ENCODE data around the gene CD74. TPM values are rescaled to one million over a fixed set of nuclear protein-coding genes. Genes with fewer than 3 reads are reported as not detected.

Gene CD74
- total RNA-seq, 1 donor from 2014 or later = 41.3 TPM

DNA sequence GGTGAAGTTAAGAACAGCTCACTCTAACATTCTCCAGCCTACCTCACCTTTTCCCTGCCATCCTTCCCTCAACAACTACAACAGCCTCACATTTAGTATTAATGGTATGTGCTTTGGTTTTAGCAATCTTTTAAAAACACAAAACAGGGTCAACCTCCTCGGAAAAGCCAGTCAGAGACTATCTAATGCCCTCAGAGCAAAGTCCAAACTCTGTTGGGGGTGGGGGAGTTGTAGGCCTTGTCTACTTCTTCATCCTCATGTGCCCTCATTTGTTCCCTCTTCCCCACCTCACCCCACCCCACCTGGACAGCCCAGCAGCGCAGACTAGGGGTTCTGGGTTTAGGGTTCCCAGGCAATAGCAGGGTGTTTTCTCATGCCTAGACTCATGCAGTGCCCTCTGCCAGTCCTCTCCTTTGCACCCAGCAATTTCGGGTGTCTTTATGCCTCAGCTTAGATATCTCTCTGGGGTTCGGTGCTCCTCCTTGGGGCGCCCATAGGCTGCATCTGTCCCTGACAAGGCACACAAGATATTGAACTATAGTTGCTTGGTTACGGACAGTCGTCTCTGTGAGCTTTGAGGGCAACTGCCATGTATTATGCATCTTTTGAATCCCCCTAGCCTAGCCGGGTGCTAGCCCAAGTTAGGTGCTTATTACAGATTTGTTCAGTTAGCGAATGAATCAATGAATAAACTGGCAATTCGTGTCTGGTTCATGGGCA is 56.0 kb downstream of the CD74 start:
- TF ChIP-seq, protein P1, sequence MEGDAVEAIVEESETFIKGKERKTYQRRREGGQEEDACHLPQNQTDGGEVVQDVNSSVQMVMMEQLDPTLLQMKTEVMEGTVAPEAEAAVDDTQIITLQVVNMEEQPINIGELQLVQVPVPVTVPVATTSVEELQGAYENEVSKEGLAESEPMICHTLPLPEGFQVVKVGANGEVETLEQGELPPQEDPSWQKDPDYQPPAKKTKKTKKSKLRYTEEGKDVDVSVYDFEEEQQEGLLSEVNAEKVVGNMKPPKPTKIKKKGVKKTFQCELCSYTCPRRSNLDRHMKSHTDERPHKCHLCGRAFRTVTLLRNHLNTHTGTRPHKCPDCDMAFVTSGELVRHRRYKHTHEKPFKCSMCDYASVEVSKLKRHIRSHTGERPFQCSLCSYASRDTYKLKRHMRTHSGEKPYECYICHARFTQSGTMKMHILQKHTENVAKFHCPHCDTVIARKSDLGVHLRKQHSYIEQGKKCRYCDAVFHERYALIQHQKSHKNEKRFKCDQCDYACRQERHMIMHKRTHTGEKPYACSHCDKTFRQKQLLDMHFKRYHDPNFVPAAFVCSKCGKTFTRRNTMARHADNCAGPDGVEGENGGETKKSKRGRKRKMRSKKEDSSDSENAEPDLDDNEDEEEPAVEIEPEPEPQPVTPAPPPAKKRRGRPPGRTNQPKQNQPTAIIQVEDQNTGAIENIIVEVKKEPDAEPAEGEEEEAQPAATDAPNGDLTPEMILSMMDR (IDR thresholded peaks at IDR 0.05; ENCODE audit: unreplicated experiment) = no peak
- Mint-ChIP-seq H3K9me3 (ENCODE audit: low read depth) (no peaks in the 10 kb centered on the region), H3K4me1 (ENCODE audit: low read depth) (peaks cover 17% of the 10 kb centered on the region), H3K4me3 (ENCODE audit: low read depth) (peak overlapping the region; percentile 87), H3K27ac (peak overlapping the region; percentile 38), H3K36me3 (ENCODE audit: insufficient read depth) (peaks cover 6% of the 10 kb centered on the region), H3K27me3 (peaks cover 12% of the 10 kb centered on the region)
- no peak for DNase-seq (ENCODE audit: low spot score, unreplicated experiment)

DNA sequence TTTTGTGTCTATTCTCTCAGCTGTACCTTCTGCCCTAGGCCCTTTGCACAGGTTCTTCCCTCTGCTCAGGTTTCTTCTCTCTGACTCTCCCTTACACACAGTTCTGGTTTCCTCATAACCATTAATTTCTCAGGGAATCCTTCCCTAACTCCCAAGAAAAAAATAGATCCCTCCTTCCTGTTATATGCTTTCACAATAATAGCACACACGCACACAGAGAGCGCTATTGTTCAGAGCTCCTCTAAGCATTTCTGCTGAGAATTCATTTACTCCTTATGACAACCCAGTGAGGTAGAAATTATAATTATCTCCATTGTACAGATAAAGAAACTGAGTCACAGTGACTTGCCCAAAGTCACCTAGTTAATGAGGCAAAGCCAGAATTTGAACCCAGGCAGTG is 56.9 kb downstream of the CD74 start:
- no peaks in the 10 kb centered on the region for H3K9me3 Mint-ChIP-seq (ENCODE audit: low read depth)
- H3K27ac Mint-ChIP-seq = no peak overlapping the region
- TF ChIP-seq, protein P1 (IDR thresholded peaks at IDR 0.05; ENCODE audit: unreplicated experiment) = no peak
- peaks cover 17% of the 10 kb centered on the region for H3K4me1 Mint-ChIP-seq (ENCODE audit: low read depth)
- DNase-seq (ENCODE audit: low spot score, unreplicated experiment) = no peak
- H3K4me3 Mint-ChIP-seq (ENCODE audit: low read depth) = no peak overlapping the region
- peaks cover 12% of the 10 kb centered on the region for H3K27me3 Mint-ChIP-seq
- peaks cover 1% of the 10 kb centered on the region for H3K36me3 Mint-ChIP-seq (ENCODE audit: insufficient read depth)

DNA sequence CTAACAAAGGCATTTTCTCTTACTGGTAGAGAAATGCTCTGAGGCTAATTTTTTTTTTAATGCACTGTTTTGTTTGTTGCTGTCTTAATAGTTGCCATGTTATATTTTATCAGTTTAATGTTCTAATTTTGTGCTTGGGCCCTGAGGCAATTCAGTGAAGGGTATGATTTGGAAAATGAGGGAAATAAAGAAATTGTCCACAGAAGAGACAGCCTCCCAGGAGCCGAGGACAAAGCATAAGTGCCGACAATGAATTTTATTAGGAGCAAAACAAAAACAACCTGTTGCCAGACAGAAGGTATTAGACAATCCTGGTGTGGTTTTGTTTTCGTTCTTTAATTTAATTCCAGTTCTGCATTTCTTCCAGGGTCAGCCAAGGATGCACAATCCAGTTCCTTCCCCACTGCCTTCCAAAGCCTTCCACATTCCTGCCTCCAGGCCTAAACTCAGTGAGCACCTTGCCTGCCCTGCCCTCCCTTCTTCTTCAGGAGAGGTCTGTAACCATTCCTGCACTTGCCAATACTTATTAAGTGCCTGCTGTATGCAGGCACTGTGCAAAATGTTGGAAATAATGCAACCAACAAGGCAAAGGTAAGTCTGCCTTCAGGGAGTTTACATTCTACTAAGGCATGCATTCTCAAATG is 59.6 kb downstream of the CD74 start:
- H3K27ac Mint-ChIP-seq = no peak overlapping the region
- no peak overlapping the region for H3K4me3 Mint-ChIP-seq (ENCODE audit: low read depth)
- H3K9me3 Mint-ChIP-seq (ENCODE audit: low read depth) = no peaks in the 10 kb centered on the region
- H3K36me3 Mint-ChIP-seq (ENCODE audit: insufficient read depth) = no peaks in the 10 kb centered on the region
- TF ChIP-seq, protein P1 (IDR thresholded peaks at IDR 0.05; ENCODE audit: unreplicated experiment) = no peak
- peaks cover 11% of the 10 kb centered on the region for H3K4me1 Mint-ChIP-seq (ENCODE audit: low read depth)
- peaks cover 12% of the 10 kb centered on the region for H3K27me3 Mint-ChIP-seq
- DNase-seq (ENCODE audit: low spot score, unreplicated experiment) = no peak

DNA sequence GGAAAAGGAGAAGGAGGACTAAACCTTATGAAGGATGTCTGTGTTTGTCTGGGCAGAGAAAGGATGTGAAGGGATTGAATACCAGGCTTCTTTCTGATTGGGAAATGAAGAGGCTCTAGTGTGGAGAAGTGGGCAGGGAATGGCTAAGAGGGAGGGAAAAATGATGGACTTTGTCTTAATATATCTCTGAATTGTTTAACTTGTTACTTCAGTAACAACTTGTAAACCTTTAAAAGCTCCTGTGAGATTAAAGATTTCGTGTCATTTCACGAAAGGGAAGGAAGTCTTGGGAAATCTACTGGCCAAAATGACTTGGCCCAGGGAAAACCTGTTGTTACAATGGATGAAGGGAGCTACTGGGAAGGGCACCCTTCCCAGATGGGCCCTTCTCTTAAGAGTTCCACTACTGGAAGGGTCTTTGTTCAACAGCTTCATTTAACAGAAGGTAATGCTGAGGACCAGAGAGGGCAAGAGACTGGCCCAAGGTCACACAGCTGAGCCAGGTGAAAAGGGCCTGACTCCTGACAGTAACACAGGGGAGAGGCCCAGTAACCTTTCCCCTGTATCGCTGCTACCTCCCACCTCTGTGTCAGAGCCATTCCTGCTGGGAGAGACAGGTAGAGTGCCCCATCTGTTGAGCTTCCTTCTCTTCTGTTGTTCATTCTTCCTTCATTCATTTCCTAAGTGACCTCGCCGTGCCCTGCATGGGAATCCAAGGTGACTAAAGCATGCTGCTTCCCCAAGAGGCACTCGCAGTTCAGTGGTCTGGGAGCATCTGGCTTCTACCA is 60.3 kb downstream of the CD74 start:
- DNase-seq (ENCODE audit: low spot score, unreplicated experiment) = no peak
- no peaks in the 10 kb centered on the region for H3K9me3 Mint-ChIP-seq (ENCODE audit: low read depth)
- peaks cover 13% of the 10 kb centered on the region for H3K4me1 Mint-ChIP-seq (ENCODE audit: low read depth)
- no peaks in the 10 kb centered on the region for H3K36me3 Mint-ChIP-seq (ENCODE audit: insufficient read depth)
- no peak overlapping the region for H3K4me3 Mint-ChIP-seq (ENCODE audit: low read depth)
- TF ChIP-seq, protein P1 (IDR thresholded peaks at IDR 0.05; ENCODE audit: unreplicated experiment) = no peak
- no peak overlapping the region for H3K27ac Mint-ChIP-seq
- peaks cover 12% of the 10 kb centered on the region for H3K27me3 Mint-ChIP-seq

Other genes with a start within 250 kb of the CD74 start
- gene CDX1, start 246.1 kb downstream of the CD74 start, total RNA-seq = 0.31 and 0.43 TPM in 2 replicates
- gene SLC6A7, start 222.8 kb downstream of the CD74 start, total RNA-seq = not detected in 2 replicates
- not detected in 2 replicates for gene CAMK2A, start 123.1 kb downstream of the CD74 start, total RNA-seq
- gene ARSI, start 110.0 kb downstream of the CD74 start, total RNA-seq = 0.24 TPM in 1 of 2 replicates, not detected in the other
- 58.9 and 66.7 TPM in 2 replicates for gene TCOF1, start 55.2 kb downstream of the CD74 start, total RNA-seq
- 1,941 and 2,072 TPM in 2 replicates for gene RPS14, start 36.8 kb upstream of the CD74 start, total RNA-seq
- gene NDST1, start 95.2 kb upstream of the CD74 start, total RNA-seq = 154 and 169 TPM in 2 replicates
- 1.4 and 1.5 TPM in 2 replicates for gene SYNPO, start 227.8 kb upstream of the CD74 start, total RNA-seq
- 2.9 and 3.1 TPM in 2 replicates for gene MYOZ3, start 248.3 kb upstream of the CD74 start, total RNA-seq